IPS-11a (cell line): Measurements from ENCODE around the gene MGMT.

ENCODE experiments used
- H3K4me3 ChIP-seq: one replicate; pipeline ENCODE4 v1.5.1; 2013; ENCODE audit warnings: low read depth, low read length, control low read depth

The MGMT gene

DNA sequence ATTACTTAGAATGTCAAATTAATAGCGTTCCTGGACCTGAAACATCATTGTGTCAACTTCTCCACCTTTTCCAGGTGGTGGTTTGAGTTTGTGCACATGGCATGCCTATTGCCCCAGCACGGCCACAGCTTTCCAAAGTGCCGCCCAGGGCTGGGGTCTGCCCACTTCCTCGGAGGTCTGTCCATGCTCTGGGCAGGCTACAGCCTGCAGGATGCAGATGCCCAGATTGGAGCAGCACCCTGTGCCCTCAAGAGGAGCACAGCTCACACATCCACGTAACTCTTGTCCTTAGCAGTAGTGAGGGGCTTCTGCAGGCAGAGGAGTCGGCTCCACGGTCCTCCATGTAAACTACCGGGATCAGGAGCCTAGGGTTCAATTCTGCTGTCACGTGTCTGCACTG, 258.4 kb downstream of the MGMT start:
- H3K4me3 ChIP-seq, result no peak overlapping the region

DNA sequence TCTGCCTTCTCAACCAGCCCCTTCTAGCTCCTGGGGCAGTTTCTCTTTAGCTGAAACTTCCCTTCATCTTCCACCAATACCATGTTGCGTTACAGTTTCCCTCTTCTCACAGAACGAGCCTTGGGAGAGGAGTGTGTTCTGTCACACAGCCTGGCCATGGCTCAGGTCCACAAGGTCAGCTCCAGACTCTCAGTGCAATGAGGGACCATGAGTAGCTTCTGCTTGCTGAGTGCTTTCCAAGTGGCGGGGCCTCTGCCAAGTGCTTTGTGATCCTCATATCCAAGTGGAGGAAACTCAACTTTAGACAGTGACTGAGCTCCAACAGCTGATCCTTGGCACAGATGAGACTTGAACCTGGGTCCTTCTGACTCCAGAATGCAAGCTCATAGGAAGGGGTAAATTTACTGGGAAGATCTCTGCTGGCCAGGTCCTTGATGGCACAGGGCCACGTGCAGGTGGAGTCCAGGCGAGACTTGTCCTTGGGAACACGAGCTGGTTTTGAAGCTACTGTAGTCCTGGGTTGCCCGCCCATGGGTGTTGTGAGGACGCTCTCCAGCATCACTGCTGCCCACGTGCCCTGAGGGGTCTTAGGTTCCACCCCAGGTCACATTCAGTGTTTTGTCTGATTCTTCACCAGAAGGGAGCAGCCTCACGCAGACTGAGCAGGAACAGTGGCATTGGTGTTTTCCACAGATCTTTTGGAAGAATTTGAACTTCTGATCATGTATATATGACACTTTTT, 259.0 kb downstream of the MGMT start:
- no peak overlapping the region for H3K4me3 ChIP-seq

DNA sequence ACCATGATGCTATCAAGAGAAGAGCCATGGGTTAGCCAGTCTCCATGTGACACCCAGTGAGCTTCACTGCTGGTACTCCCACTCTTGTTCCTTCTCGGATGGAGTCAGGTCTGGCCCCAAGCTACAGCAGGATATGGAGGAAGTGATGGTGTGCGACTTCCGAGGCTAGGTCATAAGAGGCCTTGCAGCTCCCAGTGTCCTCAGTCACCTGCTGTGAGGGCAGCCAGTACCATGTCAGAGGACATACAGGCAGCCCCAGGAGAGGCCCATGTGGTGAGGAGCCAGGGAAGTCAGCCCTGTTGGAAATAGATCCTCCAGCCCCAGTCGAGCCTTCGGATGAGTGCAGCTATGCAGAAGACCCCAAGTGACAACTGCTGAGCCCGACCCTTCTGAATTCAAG, 260.0 kb downstream of the MGMT start:
- H3K4me3 ChIP-seq, result no peak overlapping the region

DNA sequence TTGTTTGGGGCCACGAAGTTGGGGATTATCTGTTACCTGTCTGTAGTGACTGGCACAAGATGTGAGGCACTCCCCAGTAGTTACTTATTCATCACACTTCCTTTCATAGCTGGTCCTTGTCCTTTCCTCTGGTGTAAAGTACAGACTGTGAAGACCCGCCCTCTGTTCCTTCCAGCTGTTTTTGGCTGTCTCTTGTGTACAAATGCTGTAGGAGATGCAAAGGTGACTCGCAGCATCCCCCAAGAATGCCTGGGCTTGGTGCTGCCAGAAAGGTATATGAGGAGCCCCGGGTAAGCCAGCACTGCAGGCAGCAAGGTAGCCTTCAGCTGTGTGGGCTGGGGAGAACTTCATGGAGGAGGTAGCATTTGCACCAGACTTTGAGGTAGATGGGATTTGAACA, 260.5 kb downstream of the MGMT start:
- H3K4me3 ChIP-seq, result no peak overlapping the region

DNA sequence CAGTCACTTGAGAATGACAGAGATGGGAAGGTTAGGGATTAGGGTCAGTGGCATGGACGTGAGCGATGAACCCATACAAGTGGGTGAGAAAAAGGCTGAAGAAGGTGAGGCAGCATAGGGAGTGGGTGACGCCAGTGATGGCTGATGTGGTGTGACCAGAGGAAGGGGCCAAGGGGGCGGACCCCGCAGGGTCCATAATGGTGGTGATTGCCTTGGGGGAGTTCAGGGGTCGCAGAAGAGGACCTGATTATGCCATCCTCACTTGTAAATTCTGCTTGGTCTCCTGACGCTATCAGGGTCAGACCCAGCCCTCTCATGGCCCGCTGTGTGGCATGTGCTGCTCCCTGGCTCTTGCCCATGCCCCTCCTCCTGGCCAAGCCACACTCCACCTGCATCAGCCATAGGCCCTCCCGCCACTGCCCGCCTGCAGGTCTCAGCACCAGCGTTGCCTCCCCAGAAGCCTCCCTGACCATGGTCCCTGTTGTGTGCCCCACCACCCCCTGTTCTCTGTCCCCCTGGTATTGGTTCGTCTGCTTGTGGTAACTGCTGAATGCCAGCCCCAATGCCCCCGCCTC, 261.3 kb downstream of the MGMT start:
- no peak overlapping the region for H3K4me3 ChIP-seq

DNA sequence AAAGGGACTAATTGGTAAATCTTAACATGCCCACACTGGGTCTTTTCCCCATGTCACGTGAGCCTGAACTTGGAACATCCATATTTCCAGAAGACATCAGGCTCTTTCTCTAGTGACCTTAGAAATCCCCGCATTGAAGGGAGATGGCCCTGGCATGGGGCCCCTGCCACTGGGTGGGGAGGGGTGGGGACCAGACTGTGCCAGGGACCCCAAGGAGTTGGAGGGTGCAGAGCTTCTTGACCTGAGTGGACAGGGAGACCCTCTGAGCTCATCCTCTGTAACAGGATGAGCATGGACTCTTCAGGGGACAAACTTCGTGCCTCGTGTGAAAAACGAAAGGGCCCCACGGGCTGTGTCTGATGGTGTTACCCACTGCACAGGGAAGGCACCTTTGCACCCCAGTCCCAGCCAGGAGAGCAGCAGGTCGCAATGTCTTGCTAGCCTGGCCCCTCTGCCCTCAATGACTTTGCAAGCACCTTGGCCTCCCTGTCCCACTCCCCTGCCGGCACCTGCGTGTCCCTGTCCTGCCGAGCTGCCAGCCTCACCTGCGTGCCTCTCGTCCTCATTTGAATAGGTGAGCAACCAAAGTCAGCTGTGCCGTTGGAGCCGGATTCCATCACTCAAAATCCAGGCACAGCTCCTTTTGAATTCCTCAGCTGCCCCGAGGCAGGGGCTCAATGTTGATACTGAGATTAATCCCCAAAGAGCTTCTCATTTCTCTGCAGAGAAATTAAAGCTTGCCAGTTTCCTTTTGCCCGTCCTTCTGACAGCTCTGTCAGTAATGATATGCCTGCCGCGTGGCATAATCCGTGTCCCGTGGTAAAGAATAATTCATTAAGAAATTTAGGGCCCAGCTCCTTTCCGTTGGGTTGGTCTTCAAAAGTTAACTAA, 262.1 kb downstream of the MGMT start:
- no peak overlapping the region for H3K4me3 ChIP-seq

DNA sequence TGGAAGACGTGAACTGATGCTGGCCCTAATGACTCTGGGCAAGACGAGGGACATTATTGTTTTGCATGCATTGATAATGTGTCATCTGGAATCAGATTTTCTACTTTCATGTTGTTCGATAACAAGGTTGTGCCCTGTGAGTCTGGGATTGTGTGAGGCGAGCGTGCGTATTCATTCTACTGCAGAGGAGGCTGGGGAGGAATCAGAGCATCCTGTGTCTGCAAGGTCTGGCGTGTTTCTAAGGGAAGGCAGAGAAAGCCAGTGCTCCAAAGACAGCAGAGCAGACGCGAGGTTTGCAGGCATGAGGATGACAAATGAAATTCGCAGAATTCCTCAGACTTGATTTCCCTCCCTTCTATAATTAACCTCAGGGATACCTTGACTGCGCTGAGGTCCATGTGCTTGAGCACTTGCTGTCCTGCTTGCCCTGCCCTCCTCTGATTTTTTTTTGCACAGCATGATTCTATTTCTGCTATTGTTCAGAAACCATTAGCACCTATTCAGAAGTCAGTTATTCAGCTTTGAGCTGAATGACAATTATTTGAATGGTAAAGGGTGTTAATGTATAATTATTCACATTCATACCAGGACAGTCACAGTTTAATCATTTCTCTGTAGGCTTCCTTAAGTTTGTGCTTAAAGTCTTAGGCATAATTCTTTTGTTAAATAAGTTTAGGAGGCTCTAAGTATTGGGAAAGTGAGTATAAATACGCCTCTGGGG, 263.4 kb downstream of the MGMT start:
- H3K4me3 ChIP-seq, result no peak overlapping the region

DNA sequence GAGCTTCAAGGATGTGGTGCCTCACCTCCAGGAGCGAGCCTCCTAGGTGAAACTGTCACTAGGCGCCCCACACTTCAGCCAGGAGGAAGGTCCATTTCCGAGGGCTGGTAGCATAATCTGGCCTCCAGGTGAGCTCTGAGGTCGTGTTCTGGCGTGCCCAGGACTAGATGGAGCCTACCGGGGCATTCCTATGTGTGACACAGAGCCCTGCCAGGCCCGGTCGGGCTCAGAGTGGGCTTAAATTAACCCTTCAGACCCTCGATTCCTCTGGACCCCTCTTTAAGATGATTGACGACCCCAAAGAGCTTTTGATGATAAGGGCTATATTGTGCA, 263.9 kb downstream of the MGMT start:
- H3K4me3 ChIP-seq, result no peak overlapping the region

DNA sequence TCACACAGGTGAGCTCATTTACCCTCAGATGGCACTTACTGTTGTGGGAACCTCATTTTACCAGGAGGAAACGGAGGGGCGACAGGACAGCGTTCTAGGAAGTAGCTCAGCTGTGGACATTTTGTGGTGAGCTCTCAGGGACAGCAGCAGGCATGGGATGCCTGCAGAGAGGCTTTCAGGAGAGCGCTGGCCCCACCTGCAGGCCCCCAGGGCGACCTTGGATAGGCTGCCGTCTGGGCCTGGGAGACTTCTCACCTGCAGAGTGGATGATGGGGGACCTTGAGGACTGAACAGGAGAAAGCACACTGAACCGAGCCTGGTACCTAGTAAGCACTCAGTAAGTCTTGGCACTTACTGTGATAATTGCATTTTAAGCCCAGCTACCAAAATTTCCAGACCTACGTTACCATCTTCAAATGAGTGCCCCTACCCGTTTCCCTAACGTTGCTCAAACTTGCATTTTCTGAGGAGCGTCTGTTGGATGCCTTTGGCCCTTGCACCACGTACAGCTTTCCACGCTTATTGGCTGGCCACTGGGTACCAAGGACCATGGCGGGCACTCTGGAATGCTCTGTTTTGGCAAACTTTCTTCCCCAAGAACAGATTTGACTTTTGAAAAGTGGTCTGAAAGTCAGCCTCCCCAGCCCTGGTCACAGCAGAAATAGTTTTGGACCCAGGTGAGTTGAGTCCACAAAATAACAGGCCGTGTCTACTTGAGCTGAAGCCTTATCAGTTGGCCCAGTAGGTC, 273.7 kb downstream of the MGMT start:
- H3K4me3 ChIP-seq, result no peak overlapping the region

DNA sequence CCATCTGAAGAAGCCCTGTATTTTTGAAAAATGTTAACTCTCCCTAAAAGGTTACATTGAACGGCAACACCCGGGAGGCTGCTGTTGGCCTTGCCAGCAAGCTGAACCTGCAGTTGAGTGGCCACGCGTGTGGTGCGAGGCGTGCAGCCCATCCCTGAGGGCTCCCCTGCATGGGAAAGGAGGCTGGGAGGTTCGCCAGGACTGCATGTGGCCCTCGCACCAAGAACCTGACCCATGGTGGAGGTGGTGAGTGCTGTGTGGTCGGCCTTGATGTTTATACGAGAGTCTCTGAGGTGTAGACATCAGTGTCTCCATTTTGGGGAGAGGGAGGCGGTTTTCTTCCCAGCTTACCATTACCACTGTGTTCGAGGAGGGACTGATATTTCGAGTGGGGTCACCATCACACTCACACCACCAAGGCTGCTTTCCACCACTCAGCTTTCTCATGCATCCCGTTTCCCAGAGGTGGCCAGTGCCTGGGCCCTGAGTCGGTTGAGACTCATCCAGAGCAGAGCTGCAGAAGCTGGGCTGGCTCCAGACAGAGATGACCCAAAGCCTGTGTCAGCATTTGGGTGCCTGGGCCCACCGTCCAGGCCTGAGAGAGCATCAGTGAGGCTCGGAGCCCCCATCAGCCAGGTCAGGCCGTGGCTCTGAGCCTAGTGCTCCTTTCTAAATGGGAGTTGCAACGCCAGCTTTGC, 274.4 kb downstream of the MGMT start:
- H3K4me3 ChIP-seq, result no peak overlapping the region

DNA sequence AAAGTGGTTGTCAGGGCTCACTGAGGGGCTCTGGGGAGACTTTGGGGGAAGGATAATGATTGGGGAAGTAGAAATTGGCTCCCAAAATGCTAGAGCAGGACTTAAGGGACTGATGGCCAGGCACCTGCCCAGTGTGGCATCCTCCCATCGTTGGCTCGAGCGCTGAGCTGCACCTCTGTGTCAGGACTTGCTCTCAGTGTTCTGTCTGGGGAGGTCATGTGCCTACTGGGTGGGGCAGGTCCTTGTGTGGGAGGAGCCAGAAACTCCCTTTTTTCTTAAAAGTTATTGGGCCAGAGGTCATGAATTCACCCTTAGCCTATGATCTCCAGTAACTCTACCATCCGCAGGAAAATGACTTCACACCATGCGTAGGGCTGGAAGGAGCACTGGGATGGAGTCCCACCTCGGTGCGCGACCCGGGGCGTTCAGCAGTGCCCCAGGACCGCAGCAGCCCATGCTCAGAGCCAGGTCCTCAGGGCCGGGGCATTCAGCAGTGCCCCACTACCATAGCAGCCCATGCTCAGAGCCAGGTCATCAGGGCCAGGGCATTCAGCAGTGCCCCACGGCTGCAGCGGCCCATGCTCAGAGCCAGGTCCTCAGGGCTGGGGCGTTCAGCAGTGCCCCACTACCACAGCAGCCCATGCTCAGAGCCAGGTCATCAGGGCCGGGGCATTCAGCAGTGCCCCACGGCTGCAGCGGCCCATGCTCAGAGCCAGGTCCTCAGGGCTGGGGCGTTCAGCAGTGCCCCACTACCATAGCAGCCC, 275.1 kb downstream of the MGMT start:
- no peak overlapping the region for H3K4me3 ChIP-seq

DNA sequence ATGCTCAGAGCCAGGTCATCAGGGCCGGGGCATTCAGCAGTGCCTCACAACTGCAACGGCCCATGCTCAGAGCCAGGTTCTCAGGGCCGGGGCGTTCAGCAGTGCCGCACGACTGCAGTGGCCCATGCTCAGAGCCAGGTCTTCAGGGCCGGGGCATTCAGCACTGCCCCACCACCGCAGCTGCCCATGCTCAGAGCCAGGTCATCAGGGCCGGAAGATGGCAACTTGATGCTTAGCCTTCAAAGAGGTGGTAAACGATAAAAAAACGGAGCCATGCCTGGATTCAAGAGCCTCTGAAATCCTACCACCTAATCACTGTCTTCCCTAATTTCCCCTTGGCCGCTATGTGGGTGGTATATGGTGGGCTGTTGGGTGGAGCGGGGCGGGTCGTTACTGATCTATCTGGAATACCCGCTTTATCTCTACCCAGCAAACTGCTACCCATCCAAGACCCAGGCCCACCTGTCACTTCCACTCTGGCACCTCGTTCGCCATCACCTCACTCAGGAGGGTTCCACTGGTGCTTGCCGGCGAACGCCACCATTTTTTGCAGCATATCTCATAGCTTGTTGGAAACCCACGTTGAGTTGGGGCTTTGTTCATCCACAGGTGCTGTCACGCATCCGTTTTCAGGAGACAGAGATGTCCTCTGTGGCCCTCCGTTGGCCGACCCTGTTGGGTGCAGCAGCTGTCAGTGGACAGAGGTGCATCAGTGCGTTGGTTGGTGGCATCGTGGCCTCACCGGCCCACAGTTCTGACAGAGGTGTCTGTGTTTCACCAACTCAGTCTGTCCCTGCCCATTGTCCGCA, 275.9 kb downstream of the MGMT start:
- H3K4me3 ChIP-seq, result no peak overlapping the region

DNA sequence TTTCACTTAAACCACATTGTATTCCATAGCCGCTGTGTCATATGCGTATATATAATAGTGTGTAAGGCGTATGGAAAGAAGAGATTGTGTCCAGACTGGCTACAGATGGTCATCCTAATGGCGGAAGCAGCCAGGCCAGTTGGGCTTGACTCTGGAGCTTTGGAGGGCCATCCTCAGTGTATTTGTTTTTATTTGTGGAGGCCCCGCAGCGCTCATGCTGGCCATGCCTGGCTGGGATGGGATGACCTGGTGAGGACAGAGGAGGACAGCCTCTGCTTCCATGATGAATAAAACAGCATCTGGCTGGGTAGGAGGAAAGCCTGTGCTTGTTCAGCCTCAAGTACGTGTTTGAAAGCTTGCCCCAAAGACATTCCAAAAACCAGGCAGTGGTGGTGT, 276.7 kb downstream of the MGMT start:
- no peak overlapping the region for H3K4me3 ChIP-seq

DNA sequence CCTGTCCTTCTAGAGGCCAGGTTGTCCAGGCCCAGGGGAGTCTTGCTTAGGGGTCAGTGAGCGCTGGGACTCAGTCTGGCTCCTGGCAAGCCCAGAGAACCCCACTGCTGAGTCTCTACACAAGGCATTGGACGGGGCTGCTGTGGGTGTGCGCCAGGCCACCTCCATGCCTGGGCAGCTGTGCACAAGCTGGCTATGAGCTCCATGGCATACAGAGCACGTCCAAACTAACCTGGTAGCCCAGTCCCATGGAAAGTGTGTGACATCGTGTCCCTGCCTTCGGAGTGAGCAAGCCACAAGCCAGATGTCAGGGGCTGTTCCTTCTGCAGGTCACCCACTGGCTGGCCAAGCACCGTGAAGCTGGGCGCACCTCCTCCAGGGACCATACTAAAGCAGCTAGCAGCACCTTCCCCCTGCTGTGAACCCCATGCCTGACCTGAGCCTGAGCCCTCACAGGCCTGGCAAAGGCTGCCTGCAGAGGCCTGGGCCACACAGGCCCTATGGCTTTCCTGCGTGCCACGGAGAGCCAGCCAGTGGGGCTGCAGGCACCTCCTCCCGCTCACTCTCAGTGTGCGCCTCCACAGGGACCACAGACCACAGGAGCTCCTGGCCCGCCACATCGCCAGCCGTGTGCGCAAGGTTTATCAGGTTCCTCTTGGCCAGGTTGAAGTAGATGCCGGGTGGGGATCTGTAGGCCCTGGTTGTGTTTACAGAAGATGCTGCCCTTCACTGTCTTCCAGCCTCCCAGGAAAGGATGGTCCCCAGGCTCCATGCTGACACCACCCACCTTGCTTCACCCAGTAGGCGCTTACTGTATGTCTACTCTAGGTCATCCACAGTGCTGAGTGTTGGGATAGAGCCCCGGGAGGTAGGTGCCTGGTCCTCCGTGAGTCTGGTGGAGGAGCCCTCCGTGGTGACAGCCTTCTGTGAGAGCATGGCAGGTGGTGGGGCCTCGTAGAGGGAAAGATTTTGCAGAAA, 277.4 kb downstream of the MGMT start:
- no peak overlapping the region for H3K4me3 ChIP-seq

DNA sequence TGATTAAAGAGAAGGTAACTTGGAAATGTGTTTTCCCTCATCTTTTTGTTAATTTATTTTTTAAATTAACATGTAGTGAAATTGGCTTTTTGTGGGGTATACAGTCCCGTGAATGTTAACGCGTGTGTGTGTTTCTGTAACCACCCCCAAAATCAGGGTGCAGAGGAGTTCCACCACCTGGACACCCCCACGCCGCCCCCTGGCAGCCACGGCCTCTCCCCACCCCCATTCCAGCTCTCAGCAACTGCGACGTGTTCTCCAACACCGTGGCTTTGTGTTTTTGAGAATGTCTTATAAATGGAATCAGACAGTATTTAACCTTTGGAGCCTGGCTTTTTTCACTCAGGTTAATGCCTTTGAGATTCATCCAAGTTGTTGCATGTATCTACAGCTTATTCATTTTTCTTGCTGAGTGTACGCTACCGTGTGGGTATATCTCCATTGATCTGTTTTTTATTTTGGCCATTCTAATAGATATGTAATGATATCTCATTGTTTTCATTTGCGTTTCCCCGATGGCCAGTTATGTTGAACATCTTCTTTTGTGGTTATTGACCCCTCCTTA, 278.2 kb downstream of the MGMT start:
- no peak overlapping the region for H3K4me3 ChIP-seq

DNA sequence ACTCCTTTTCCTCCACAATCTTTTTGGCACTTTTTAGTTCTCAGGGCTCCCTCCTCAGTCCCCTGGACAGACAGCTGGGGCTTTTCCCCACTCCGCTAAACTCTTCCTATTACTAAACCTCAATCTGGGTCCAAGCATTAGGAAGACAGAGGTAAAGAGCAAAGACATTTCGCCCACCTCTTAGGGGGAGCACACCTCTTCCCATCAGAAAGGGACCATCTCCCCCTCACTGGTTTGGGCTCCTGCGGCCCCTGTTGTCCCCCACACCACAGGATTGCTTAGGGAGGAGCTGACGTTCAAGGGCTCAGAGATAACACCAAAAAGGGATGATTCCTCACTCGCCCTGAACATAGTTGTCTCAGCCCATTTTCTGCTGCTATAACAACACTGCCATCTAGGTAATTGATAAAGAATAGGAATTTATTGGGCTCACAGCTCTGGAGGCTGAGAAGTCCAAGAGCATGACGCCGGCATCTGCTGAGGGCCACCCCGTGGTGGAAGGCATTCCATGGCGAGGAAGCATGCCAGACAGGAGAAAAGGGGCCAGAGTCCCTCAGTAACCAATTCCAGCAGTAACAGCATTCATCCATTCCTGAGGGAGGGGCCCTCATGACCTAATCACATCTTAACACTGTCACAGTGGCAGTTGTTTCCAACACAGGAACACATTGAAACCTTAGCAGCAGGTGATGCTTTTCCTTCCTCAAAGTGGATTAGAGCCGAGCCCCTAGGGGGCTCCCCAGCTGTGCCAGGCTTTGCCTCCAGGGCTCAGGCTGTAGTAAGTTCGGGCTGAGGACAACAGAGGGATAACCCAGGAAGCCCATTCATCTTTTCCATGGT, 287.4 kb downstream of the MGMT start:
- H3K4me3 ChIP-seq, result no peak overlapping the region
